HCT116 (cell line): ENCODE results near the gene ASIP.

Source experiments
- CEBPB ChIP-seq: IDR thresholded peaks from 2 replicates; pipeline ENCODE4 v1.6.1; 2012; ENCODE audit warnings: low read depth
- EZH2 ChIP-seq: fragments of 200-600 bp; sonication (generic); IDR thresholded peaks from 2 replicates; pipeline ENCODE4 v1.6.1; 2017; ENCODE audit warnings: antibody characterized with exemption, mixed run types
- EZH2phosphoT487 ChIP-seq: fragments of 200-600 bp; IDR thresholded peaks from 2 replicates; pipeline ENCODE4 v1.6.1; 2018; ENCODE audit warnings: antibody characterized with exemption, borderline replicate concordance
- POLR2A ChIP-seq: IDR thresholded peaks from 2 replicates; pipeline ENCODE4 v1.7.0; 2011; ENCODE audit warnings: borderline replicate concordance; ENCODE audit not compliant: insufficient read depth, insufficient read length; ENCODE audit errors: extremely low read depth
- RAD21 ChIP-seq: IDR thresholded peaks from 2 replicates; pipeline ENCODE4 v1.6.1; 2012; ENCODE audit warnings: low read depth, mild to moderate bottlenecking
- YY1 ChIP-seq: IDR thresholded peaks from 2 replicates; pipeline ENCODE4 v1.6.1; 2011; ENCODE audit warnings: low read length, low read depth, moderate library complexity, mild to moderate bottlenecking; ENCODE audit not compliant: insufficient replicate concordance; ENCODE audit errors: extremely low read depth
- TF ChIP-seq, protein P1 (sequence below), 3 experiments: fragments of 200-600 bp in 1 of 3; sonication (generic) in 1 of 3; IDR thresholded peaks in 2 of 3; conservative IDR thresholded peaks in 1 of 3; 2 replicates each; pipeline ENCODE4 v1.5.1; 2012 to 2017; ENCODE audit warnings: low read depth in 2 of 3, low read length in 2 of 3, antibody characterized with exemption in 1 of 3, borderline replicate concordance in 1 of 3, control low read depth in 1 of 3, mild to moderate bottlenecking in 1 of 3, mixed read lengths in 1 of 3, mixed run types in 1 of 3, moderate library complexity in 1 of 3; ENCODE audit not compliant: insufficient read depth in 1 of 3
- TF ChIP-seq, protein P2 (sequence below): IDR thresholded peaks from 2 replicates; pipeline ENCODE4 v1.6.1; 2011; ENCODE audit warnings: mild to moderate bottlenecking, low read length, moderate library complexity; ENCODE audit not compliant: insufficient replicate concordance; ENCODE audit errors: extremely low read depth
- TF ChIP-seq, protein P3 (sequence below): IDR thresholded peaks from 2 replicates; pipeline ENCODE4 v1.6.1; 2012

DNA sequence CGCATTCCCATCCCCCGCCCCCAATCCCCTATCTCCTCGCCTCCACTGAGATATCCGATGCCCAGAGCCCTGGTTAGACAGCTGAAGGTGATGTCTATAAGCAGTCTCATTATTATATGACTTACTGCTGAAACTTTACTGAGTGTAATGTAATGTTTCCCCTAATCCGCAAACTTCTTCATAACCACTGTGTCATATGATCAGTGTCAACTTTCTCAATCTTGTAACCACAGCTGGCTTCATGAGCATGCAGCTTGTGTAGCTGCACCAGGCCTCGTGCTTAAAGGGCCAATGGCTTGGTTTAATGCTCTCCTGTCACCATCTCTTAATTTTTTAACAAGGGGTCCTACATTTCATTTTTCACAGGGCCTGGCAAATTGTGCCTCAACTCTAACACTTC is 8.1 kb downstream of the ASIP start:
- TF ChIP-seq EZH2 = no peak
- TF ChIP-seq, protein P1, sequence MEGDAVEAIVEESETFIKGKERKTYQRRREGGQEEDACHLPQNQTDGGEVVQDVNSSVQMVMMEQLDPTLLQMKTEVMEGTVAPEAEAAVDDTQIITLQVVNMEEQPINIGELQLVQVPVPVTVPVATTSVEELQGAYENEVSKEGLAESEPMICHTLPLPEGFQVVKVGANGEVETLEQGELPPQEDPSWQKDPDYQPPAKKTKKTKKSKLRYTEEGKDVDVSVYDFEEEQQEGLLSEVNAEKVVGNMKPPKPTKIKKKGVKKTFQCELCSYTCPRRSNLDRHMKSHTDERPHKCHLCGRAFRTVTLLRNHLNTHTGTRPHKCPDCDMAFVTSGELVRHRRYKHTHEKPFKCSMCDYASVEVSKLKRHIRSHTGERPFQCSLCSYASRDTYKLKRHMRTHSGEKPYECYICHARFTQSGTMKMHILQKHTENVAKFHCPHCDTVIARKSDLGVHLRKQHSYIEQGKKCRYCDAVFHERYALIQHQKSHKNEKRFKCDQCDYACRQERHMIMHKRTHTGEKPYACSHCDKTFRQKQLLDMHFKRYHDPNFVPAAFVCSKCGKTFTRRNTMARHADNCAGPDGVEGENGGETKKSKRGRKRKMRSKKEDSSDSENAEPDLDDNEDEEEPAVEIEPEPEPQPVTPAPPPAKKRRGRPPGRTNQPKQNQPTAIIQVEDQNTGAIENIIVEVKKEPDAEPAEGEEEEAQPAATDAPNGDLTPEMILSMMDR (IDR thresholded peaks at IDR 0.05 in 2 of 3, conservative IDR thresholded peaks at IDR 0.05 in 1 of 3; ENCODE audit: borderline replicate concordance in 1 of 3, insufficient read depth in 1 of 3, low read depth in 2 of 3, low read length in 2 of 3) = no peak
- TF ChIP-seq, protein P2, sequence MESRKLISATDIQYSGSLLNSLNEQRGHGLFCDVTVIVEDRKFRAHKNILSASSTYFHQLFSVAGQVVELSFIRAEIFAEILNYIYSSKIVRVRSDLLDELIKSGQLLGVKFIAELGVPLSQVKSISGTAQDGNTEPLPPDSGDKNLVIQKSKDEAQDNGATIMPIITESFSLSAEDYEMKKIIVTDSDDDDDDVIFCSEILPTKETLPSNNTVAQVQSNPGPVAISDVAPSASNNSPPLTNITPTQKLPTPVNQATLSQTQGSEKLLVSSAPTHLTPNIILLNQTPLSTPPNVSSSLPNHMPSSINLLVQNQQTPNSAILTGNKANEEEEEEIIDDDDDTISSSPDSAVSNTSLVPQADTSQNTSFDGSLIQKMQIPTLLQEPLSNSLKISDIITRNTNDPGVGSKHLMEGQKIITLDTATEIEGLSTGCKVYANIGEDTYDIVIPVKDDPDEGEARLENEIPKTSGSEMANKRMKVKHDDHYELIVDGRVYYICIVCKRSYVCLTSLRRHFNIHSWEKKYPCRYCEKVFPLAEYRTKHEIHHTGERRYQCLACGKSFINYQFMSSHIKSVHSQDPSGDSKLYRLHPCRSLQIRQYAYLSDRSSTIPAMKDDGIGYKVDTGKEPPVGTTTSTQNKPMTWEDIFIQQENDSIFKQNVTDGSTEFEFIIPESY = no peak
- TF ChIP-seq POLR2A = no peak
- no peak for TF ChIP-seq EZH2phosphoT487
- TF ChIP-seq RAD21 = no peak
- TF ChIP-seq, protein P3, sequence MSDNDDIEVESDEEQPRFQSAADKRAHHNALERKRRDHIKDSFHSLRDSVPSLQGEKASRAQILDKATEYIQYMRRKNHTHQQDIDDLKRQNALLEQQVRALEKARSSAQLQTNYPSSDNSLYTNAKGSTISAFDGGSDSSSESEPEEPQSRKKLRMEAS = no peak
- TF ChIP-seq YY1 = no peak
- no peak for TF ChIP-seq CEBPB
